SKM-1 treated with dmso at 0.1 percent for 144 hours (cell line): ENCODE results near the gene RNF5.
"Not testable (repeated sequence)": the region's sequence is repeated elsewhere in the genome, so short reads cannot be mapped to it uniquely, and the experiment has no call there.

Source experiments
- DNase-seq: peaks from one replicate; lab custom pipeline; 2025; ENCODE audit not compliant: unreplicated experiment; lab: John Stamatoyannopoulos, UW

Gene RNF5

GRCh38 chr6:32175322-32175710 is 2.9 kb upstream of the RNF5 start:
- no peak for DNase-seq

GRCh38 chr6:32175711-32176475 is 2.3 kb upstream of the RNF5 start, which contains the start of gene AGPAT1:
Gene AGPAT1 (minus strand): TSS chr6:32176084. CDS start chr6:32171496, 4,588 bp downstream.
- peak; percentile 86 for DNase-seq

- DNase-seq = no peak
Observed at GRCh38 chr6:32176476-32177182, 1.6 kb upstream of the RNF5 start.

GRCh38 chr6:32177183-32177787 is 920 bp upstream of the RNF5 start:
- no peak for DNase-seq

- no peak for DNase-seq
Observed at GRCh38 chr6:32178547-32179440, 589 bp downstream of the RNF5 start.

- no peak for DNase-seq
Observed at GRCh38 chr6:32179766-32180405, 1.7 kb downstream of the RNF5 start.

- no peak for DNase-seq
Observed at GRCh38 chr6:32181148-32181702, 3.0 kb downstream of the RNF5 start.

GRCh38 chr6:32181915-32182529 is 3.8 kb downstream of the RNF5 start:
- DNase-seq = no peak

GRCh38 chr6:32182555-32182981 is 4.4 kb downstream of the RNF5 start:
- no peak for DNase-seq

GRCh38 chr6:32183030-32183429 is 4.8 kb downstream of the RNF5 start:
- DNase-seq = no peak

- no peak for DNase-seq
Observed at GRCh38 chr6:32183483-32184083, 5.4 kb downstream of the RNF5 start.

- no peak for DNase-seq
Observed at GRCh38 chr6:32184084-32184640, 6.0 kb downstream of the RNF5 start, which contains the start of gene AGER. Gene AGER (minus strand): TSS chr6:32184253. CDS start chr6:32184222, 31 bp downstream.

- not testable (repeated sequence) for DNase-seq
Observed at GRCh38 chr6:32185681-32186131, 7.5 kb downstream of the RNF5 start.

GRCh38 chr6:32186151-32186840 is 8.1 kb downstream of the RNF5 start:
- not testable (repeated sequence) for DNase-seq

GRCh38 chr6:32187009-32187709 is 9.0 kb downstream of the RNF5 start:
- no peak for DNase-seq

GRCh38 chr6:32187725-32188380 is 9.6 kb downstream of the RNF5 start:
- not testable (repeated sequence) for DNase-seq
